ENCODE data around the gene FUCA2. TPM values are rescaled to one million over a fixed set of nuclear protein-coding genes. Genes with fewer than 3 reads are reported as not detected.

The FUCA2 gene
- total and polyA plus RNA-seq, 4 donors = 27.4 to 55.0 (median 35.8) TPM

DNA sequence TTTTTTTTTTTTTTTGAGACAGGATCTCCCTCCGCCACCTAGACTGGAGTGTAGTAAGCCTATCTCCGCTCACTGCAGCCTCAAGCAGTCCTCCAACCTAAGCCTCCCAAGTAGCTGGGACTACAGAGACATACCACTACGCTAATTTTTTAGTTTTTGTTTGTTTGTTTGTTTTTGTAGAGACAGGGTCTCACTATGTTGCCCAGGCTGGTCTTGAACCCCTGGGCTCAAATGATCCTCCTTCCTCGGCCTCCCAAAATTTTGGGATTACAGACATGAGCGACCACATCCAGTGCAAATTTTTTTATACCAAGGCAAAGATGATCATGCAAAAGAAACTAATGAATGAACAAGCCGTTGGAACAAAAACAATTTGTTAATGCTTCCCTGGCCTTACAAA is 5.3 kb downstream of the FUCA2 start:
- Histone ChIP-seq H3K4me1 (ENCODE audit: control insufficient read depth, insufficient read depth, low read length) (peaks cover 10% of the 10 kb centered on the region), H3K27ac (ENCODE audit: low read depth, low read length) (no peak overlapping the region), H3K4me3 (ENCODE audit: low read depth, low read length) (no peak overlapping the region), H3K36me3 (ENCODE audit: control insufficient read depth, insufficient read depth, low read length) (peaks cover 3% of the 10 kb centered on the region), H3K27me3 (ENCODE audit: control insufficient read depth, insufficient read depth, low read length) (no peaks in the 10 kb centered on the region), H3K9me3 (ENCODE audit: control insufficient read depth, insufficient read depth, low read length) (no peaks in the 10 kb centered on the region)
- no CpG with 5 or more reads among the region's 6 CpGs for WGBS (ENCODE audit: insufficient coverage)
- DNase-seq (ENCODE audit: low read depth in 4 of 6, low spot score in 6 of 6) = no peak

GRCh38 chr6:143505537-143505936 is 6.0 kb downstream of the FUCA2 start:
- no peaks in the 10 kb centered on the region for H3K9me3 ChIP-seq (ENCODE audit: control insufficient read depth, insufficient read depth, low read length)
- WGBS (ENCODE audit: insufficient coverage) = 86% methylated on average over 2 of the region's 2 CpGs
- no peak overlapping the region for H3K4me3 ChIP-seq (ENCODE audit: low read depth, low read length)
- H3K27ac ChIP-seq (ENCODE audit: low read depth, low read length) = no peak overlapping the region
- H3K4me1 ChIP-seq (ENCODE audit: control insufficient read depth, insufficient read depth, low read length) = peaks cover 4% of the 10 kb centered on the region
- no peak for DNase-seq (ENCODE audit: low read depth in 4 of 6, low spot score in 6 of 6)
- H3K27me3 ChIP-seq (ENCODE audit: control insufficient read depth, insufficient read depth, low read length) = no peaks in the 10 kb centered on the region
- peaks cover 3% of the 10 kb centered on the region for H3K36me3 ChIP-seq (ENCODE audit: control insufficient read depth, insufficient read depth, low read length)

DNA sequence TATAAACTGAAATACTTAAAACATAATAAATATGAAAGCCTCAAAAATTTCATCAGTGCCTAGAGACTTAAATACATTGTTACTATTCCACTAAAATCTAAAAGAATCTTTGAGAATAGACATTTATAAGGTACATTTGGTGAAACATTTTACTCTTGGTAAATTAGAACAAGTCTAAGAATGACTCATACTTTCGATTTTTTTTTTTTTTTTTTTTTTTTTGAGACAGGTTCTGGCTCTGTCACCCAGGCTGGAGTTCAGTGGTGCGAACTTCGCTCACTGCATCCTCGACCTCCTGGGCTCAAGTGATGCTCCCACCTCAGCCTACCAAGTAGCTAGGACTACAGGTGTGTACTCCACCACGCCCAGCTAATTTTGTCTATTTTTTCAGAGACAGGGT is 6.4 kb downstream of the FUCA2 start:
- Histone ChIP-seq H3K27me3 (ENCODE audit: control insufficient read depth, insufficient read depth, low read length) (no peaks in the 10 kb centered on the region), H3K9me3 (ENCODE audit: control insufficient read depth, insufficient read depth, low read length) (no peaks in the 10 kb centered on the region), H3K4me3 (ENCODE audit: low read depth, low read length) (no peak overlapping the region), H3K36me3 (ENCODE audit: control insufficient read depth, insufficient read depth, low read length) (peaks cover 3% of the 10 kb centered on the region), H3K27ac (ENCODE audit: low read depth, low read length) (no peak overlapping the region), H3K4me1 (ENCODE audit: control insufficient read depth, insufficient read depth, low read length) (no peaks in the 10 kb centered on the region)
- no peak for DNase-seq (ENCODE audit: low read depth in 4 of 6, low spot score in 6 of 6)
- 100% methylated on average over 4 of the region's 5 CpGs for WGBS (ENCODE audit: insufficient coverage)

- no peaks in the 10 kb centered on the region for H3K4me1 ChIP-seq (ENCODE audit: control insufficient read depth, insufficient read depth, low read length)
- no peak overlapping the region for H3K27ac ChIP-seq (ENCODE audit: low read depth, low read length)
- WGBS (ENCODE audit: insufficient coverage) = 86% methylated on average over 1 of the region's 1 CpG
- H3K4me3 ChIP-seq (ENCODE audit: low read depth, low read length) = no peak overlapping the region
- no peaks in the 10 kb centered on the region for H3K9me3 ChIP-seq (ENCODE audit: control insufficient read depth, insufficient read depth, low read length)
- DNase-seq (ENCODE audit: low read depth in 4 of 6, low spot score in 6 of 6) = no peak
- H3K36me3 ChIP-seq (ENCODE audit: control insufficient read depth, insufficient read depth, low read length) = peaks cover 3% of the 10 kb centered on the region
- H3K27me3 ChIP-seq (ENCODE audit: control insufficient read depth, insufficient read depth, low read length) = no peaks in the 10 kb centered on the region
These were observed 7.2 kb downstream of the FUCA2 start for GRCh38 chr6:143504369-143504768.

- no peak overlapping the region for H3K27ac ChIP-seq (ENCODE audit: low read depth, low read length)
These were observed 9.7 kb downstream of the FUCA2 start for GRCh38 chr6:143501851-143502250.

DNA sequence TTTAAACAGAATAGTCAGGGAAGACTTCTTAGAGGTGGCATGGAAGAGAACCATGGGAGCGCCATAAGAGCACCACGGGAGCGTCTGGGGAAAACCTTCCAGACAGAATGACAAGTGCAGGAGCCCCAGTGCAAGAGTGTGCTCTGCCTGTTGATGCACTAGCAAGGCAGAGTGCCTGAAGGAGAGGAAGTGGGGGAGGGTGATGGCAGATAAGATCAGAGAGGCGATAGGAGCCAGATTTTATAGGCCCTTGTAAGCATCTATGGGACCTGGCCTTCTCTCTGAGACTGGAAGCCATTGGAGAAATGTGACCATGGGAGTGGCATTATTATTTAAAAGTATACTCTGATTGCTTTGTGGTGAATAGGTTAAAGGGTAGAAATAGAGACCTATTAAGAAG is 13.1 kb downstream of the FUCA2 start:
- DNase-seq (ENCODE audit: low read depth in 4 of 6, low spot score in 6 of 6) = no peak
- H3K9me3 ChIP-seq (ENCODE audit: control insufficient read depth, insufficient read depth, low read length) = no peaks in the 10 kb centered on the region
- WGBS (ENCODE audit: insufficient coverage) = 96% methylated on average over 4 of the region's 4 CpGs
- no peak overlapping the region for H3K4me3 ChIP-seq (ENCODE audit: low read depth, low read length)
- no peaks in the 10 kb centered on the region for H3K36me3 ChIP-seq (ENCODE audit: control insufficient read depth, insufficient read depth, low read length)
- H3K27ac ChIP-seq (ENCODE audit: low read depth, low read length) = no peak overlapping the region
- no peaks in the 10 kb centered on the region for H3K4me1 ChIP-seq (ENCODE audit: control insufficient read depth, insufficient read depth, low read length)
- no peaks in the 10 kb centered on the region for H3K27me3 ChIP-seq (ENCODE audit: control insufficient read depth, insufficient read depth, low read length)

More at GRCh38 chr6:143501851-143502250, 9.7 kb downstream of the FUCA2 start:
- H3K4me3 ChIP-seq (ENCODE audit: low read depth, low read length) = no peak overlapping the region
- no peaks in the 10 kb centered on the region for H3K9me3 ChIP-seq (ENCODE audit: control insufficient read depth, insufficient read depth, low read length)
- H3K36me3 ChIP-seq (ENCODE audit: control insufficient read depth, insufficient read depth, low read length) = peaks cover 3% of the 10 kb centered on the region
- peak in 2 of 6 donors; percentile 33 to 68 for DNase-seq (ENCODE audit: low read depth in 4 of 6, low spot score in 6 of 6)
- no CpG with 5 or more reads among the region's 2 CpGs for WGBS (ENCODE audit: insufficient coverage)
- no peaks in the 10 kb centered on the region for H3K27me3 ChIP-seq (ENCODE audit: control insufficient read depth, insufficient read depth, low read length)
- H3K4me1 ChIP-seq (ENCODE audit: control insufficient read depth, insufficient read depth, low read length) = no peaks in the 10 kb centered on the region

- Histone ChIP-seq H3K4me1 (ENCODE audit: control insufficient read depth, insufficient read depth, low read length) (no peaks in the 10 kb centered on the region), H3K9me3 (ENCODE audit: control insufficient read depth, insufficient read depth, low read length) (no peaks in the 10 kb centered on the region), H3K27me3 (ENCODE audit: control insufficient read depth, insufficient read depth, low read length) (no peaks in the 10 kb centered on the region), H3K27ac (ENCODE audit: low read depth, low read length) (no peak overlapping the region), H3K36me3 (ENCODE audit: control insufficient read depth, insufficient read depth, low read length) (no peaks in the 10 kb centered on the region), H3K4me3 (ENCODE audit: low read depth, low read length) (no peak overlapping the region)
- DNase-seq (ENCODE audit: low read depth in 4 of 6, low spot score in 6 of 6) = no peak
- no CpG with 5 or more reads among the region's 1 CpG for WGBS (ENCODE audit: insufficient coverage)
These were observed 14.5 kb downstream of the FUCA2 start for GRCh38 chr6:143496974-143497373.

DNA sequence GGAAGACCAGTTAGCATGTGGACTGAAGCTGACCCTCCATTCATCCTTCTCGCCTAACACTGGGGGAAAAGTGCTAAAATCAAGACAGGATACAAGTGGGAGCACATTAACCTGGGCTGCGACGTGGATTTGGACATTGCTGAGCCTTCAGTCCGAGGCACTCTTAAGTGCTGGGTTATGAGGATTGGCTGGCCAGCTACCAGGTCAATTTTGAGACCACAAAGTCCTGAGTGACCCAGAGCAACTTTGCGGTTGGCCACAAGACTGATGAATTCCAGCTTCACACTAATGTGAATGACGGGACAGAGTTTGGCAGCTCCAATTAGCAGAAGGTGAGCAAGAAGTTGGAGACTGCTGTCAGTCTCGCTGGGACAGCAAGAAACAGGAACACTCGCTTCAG is 20.7 kb downstream of the FUCA2 start:
- DNase-seq (ENCODE audit: low read depth in 4 of 6, low spot score in 6 of 6) = no peak
- 94% methylated on average over 6 of the region's 8 CpGs for WGBS (ENCODE audit: insufficient coverage)
- no peaks in the 10 kb centered on the region for H3K4me1 ChIP-seq (ENCODE audit: control insufficient read depth, insufficient read depth, low read length)

DNA sequence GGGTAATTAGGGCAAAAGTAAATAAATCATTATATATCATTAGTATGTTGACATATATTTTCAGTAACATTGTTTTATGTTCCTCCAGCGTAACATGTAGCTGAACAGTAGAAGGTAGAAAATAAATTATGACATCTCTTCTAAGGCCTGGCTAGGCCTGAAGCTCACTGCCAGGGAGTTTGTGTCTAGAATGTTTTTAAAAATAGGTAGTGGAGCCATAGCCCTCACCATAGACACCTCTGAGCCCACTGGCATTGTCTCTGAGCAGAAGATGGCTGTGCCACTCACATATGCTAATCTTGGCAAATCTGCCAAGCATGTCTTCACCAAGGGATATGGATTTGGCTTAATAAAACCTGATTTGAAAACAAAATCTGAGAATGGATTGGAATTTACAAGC is 21.3 kb downstream of the FUCA2 start:
- Histone ChIP-seq H3K27me3 (ENCODE audit: control insufficient read depth, insufficient read depth, low read length) (no peaks in the 10 kb centered on the region), H3K9me3 (ENCODE audit: control insufficient read depth, insufficient read depth, low read length) (no peaks in the 10 kb centered on the region), H3K4me3 (ENCODE audit: low read depth, low read length) (no peak overlapping the region), H3K36me3 (ENCODE audit: control insufficient read depth, insufficient read depth, low read length) (no peaks in the 10 kb centered on the region), H3K27ac (ENCODE audit: low read depth, low read length) (no peak overlapping the region), H3K4me1 (ENCODE audit: control insufficient read depth, insufficient read depth, low read length) (no peaks in the 10 kb centered on the region)
- no peak for DNase-seq (ENCODE audit: low read depth in 4 of 6, low spot score in 6 of 6)
- no CpG with 5 or more reads among the region's 1 CpG for WGBS (ENCODE audit: insufficient coverage)

More for the DNA sequence above, 20.7 kb downstream of the FUCA2 start:
- Histone ChIP-seq H3K36me3 (ENCODE audit: control insufficient read depth, insufficient read depth, low read length) (no peaks in the 10 kb centered on the region), H3K27me3 (ENCODE audit: control insufficient read depth, insufficient read depth, low read length) (no peaks in the 10 kb centered on the region), H3K4me3 (ENCODE audit: low read depth, low read length) (no peak overlapping the region), H3K9me3 (ENCODE audit: control insufficient read depth, insufficient read depth, low read length) (no peaks in the 10 kb centered on the region), H3K27ac (ENCODE audit: low read depth, low read length) (no peak overlapping the region)

GRCh38 chr6:143486752-143487151 is 24.8 kb downstream of the FUCA2 start:
- DNase-seq (ENCODE audit: low read depth in 4 of 6, low spot score in 6 of 6) = no peak
- H3K27ac ChIP-seq (ENCODE audit: low read depth, low read length) = no peak overlapping the region
- H3K27me3 ChIP-seq (ENCODE audit: control insufficient read depth, insufficient read depth, low read length) = no peaks in the 10 kb centered on the region
- H3K4me3 ChIP-seq (ENCODE audit: low read depth, low read length) = no peak overlapping the region
- H3K9me3 ChIP-seq (ENCODE audit: control insufficient read depth, insufficient read depth, low read length) = no peaks in the 10 kb centered on the region
- H3K4me1 ChIP-seq (ENCODE audit: control insufficient read depth, insufficient read depth, low read length) = no peaks in the 10 kb centered on the region
- no peaks in the 10 kb centered on the region for H3K36me3 ChIP-seq (ENCODE audit: control insufficient read depth, insufficient read depth, low read length)
- no CpG with 5 or more reads among the region's 3 CpGs for WGBS (ENCODE audit: insufficient coverage)

Data from spinal cord (tissue), 10 donors.